ENCODE data around the gene LGALS9B. TPM values are rescaled to one million over a fixed set of nuclear protein-coding genes. Genes with fewer than 3 reads are reported as not detected.
"Not testable (repeated sequence)": the region's sequence is repeated elsewhere in the genome, so short reads cannot be mapped to it uniquely, and the experiment has no call there.

The LGALS9B gene
- total RNA-seq, 1 experiment from 2014 or later = 0.20 TPM

DNA sequence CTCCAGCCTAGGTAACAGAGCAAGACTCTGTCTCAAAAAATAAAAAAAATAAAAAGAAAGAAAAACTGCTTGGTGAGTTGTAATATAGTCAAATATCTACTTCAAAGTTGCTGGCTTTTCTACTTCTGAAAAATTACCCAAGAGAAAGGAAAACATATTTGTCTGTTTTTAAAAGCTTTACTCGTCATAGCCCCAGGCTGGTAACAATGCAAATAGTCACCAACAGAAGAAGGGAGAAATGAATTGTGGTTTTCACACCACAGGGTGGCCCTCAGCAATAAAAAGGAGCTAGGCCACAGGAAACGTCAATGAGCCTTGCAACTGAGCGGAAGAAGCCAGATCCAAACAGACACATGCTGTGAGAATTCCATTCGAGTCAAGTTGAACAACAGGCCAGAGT is 1.8 kb upstream of the LGALS9B start:
- H3K9me2 ChIP-seq (ENCODE audit: insufficient read depth); H3K4me3 ChIP-seq (replicated peaks in 1 of 2; ENCODE audit: low read depth in 1 of 2, low read length in 2 of 2); H3K36me3 ChIP-seq (ENCODE audit: control insufficient read depth in 1 of 2, insufficient read depth in 2 of 2, low read length in 2 of 2); CTCF ChIA-PET; H3K4me2 ChIP-seq (ENCODE audit: low read length); POLR2A ChIA-PET; H3K79me2 ChIP-seq (ENCODE audit: insufficient read depth, low read length); H3K9ac ChIP-seq (ENCODE audit: low read length); RAD21 ChIA-PET (ENCODE audit: low non-redundant PET in 1 of 2, low total read pairs in 2 of 2, uncharacterized antibody in 2 of 2, unreplicated experiment in 2 of 2); intact Hi-C loops (cut with micrococcal nuclease); H2AFZ ChIP-seq (ENCODE audit: low read depth, low read length, poor library complexity, severe bottlenecking); H3K27ac ChIP-seq (ENCODE audit: low read depth, low read length); H3K4me1 ChIP-seq (ENCODE audit: control insufficient read depth in 1 of 2, insufficient read depth in 2 of 2, low read length in 2 of 2); H3K9me3 ChIP-seq (ENCODE audit: control insufficient read depth in 1 of 2, insufficient read depth in 1 of 2, low read depth in 1 of 2, low read length in 2 of 2); BruUV-seq (replicated peaks); H4K20me1 ChIP-seq (ENCODE audit: insufficient read depth); DNase-seq (ENCODE audit: low read depth, low spot score); H3K27me3 ChIP-seq (ENCODE audit: insufficient read depth, low read length): not testable (repeated sequence)
- ATAC-seq = peak; percentile 74

DNA sequence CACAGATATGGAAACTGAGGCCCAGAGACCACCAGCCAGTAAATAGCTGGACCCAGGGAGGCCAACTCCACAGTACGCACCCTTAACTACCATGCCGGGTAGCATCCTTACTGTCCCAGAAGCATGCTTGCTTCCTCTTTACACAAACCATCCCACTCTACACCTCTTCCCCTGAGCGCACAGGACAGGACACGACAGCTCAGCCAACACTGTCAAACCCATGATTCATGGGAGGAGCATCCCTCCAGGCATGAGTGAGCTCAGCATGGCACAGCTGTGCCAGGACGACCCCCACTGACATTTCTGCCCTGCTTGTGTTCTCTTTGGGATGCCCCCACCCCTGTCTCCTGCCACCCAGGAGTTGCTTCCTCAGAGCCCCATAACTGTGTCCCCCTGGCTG is 340 bp downstream of the LGALS9B start:
- H3K9ac ChIP-seq (ENCODE audit: low read length); POLR2A ChIA-PET; H3K9me2 ChIP-seq (ENCODE audit: insufficient read depth); H3K4me1 ChIP-seq (ENCODE audit: control insufficient read depth in 1 of 2, insufficient read depth in 2 of 2, low read length in 2 of 2); H3K36me3 ChIP-seq (ENCODE audit: control insufficient read depth in 1 of 2, insufficient read depth in 2 of 2, low read length in 2 of 2); H3K27me3 ChIP-seq (ENCODE audit: insufficient read depth, low read length); intact Hi-C loops (cut with micrococcal nuclease); H4K20me1 ChIP-seq (ENCODE audit: insufficient read depth); ATAC-seq; DNase-seq (ENCODE audit: low read depth, low spot score); H3K79me2 ChIP-seq (ENCODE audit: insufficient read depth, low read length); BruUV-seq (replicated peaks); H2AFZ ChIP-seq (ENCODE audit: low read depth, low read length, poor library complexity, severe bottlenecking); H3K4me2 ChIP-seq (ENCODE audit: low read length); H3K9me3 ChIP-seq (ENCODE audit: control insufficient read depth in 1 of 2, insufficient read depth in 1 of 2, low read depth in 1 of 2, low read length in 2 of 2); H3K27ac ChIP-seq (ENCODE audit: low read depth, low read length); RAD21 ChIA-PET (ENCODE audit: low non-redundant PET in 1 of 2, low total read pairs in 2 of 2, uncharacterized antibody in 2 of 2, unreplicated experiment in 2 of 2); H3K4me3 ChIP-seq (replicated peaks in 1 of 2; ENCODE audit: low read depth in 1 of 2, low read length in 2 of 2); CTCF ChIA-PET: not testable (repeated sequence)

DNA sequence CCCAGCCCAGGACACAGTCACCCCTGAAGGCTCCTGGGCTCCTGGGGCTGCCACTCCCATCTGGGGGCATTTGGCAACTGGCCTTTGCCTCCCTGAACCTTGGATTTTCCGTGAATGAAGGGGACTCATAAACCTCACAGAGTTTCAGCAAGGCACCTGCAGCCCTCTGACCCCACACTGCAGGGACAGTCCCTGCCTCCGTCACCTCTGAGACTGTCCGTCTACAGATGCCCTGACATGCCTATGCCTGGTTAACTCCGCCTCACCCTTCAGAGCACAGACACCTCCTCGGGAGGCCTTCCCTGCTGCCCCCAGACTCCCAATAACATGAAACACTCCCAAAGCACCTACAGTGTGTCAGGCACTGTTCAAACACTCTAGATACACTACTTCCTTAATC is 786 bp downstream of the LGALS9B start:
- H3K27ac ChIP-seq (ENCODE audit: low read depth, low read length); H3K9me3 ChIP-seq (ENCODE audit: control insufficient read depth in 1 of 2, insufficient read depth in 1 of 2, low read depth in 1 of 2, low read length in 2 of 2); RAD21 ChIA-PET (ENCODE audit: low non-redundant PET in 1 of 2, low total read pairs in 2 of 2, uncharacterized antibody in 2 of 2, unreplicated experiment in 2 of 2); H3K9me2 ChIP-seq (ENCODE audit: insufficient read depth); H4K20me1 ChIP-seq (ENCODE audit: insufficient read depth); H3K79me2 ChIP-seq (ENCODE audit: insufficient read depth, low read length); H3K4me1 ChIP-seq (ENCODE audit: control insufficient read depth in 1 of 2, insufficient read depth in 2 of 2, low read length in 2 of 2); CTCF ChIA-PET; H3K4me3 ChIP-seq (replicated peaks in 1 of 2; ENCODE audit: low read depth in 1 of 2, low read length in 2 of 2); H3K4me2 ChIP-seq (ENCODE audit: low read length); H2AFZ ChIP-seq (ENCODE audit: low read depth, low read length, poor library complexity, severe bottlenecking); H3K9ac ChIP-seq (ENCODE audit: low read length); BruUV-seq (replicated peaks); DNase-seq (ENCODE audit: low read depth, low spot score); POLR2A ChIA-PET; intact Hi-C loops (cut with micrococcal nuclease); H3K27me3 ChIP-seq (ENCODE audit: insufficient read depth, low read length); ATAC-seq; H3K36me3 ChIP-seq (ENCODE audit: control insufficient read depth in 1 of 2, insufficient read depth in 2 of 2, low read length in 2 of 2): not testable (repeated sequence)

DNA sequence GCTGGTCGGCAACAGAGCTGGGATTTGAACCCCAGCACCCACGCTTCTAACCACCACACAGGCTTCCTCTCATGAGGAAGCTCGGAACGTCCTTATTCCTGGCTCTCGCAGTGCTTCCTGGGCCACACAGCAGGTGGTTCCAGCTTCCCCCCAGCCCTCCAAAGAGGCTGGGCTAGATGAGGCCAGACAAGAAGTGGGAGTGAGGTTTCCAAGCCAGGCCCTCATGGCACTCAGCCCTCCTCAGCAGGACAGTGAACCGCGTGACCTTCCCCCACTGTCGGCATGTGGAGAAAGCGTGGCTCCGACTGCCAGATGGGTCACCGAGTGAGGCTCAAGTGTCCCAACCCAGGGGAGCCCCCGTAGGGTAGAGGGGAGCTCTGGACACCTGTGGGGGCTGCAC is 1.8 kb downstream of the LGALS9B start:
- H3K27ac ChIP-seq (ENCODE audit: low read depth, low read length); H3K27me3 ChIP-seq (ENCODE audit: insufficient read depth, low read length); H3K4me3 ChIP-seq (replicated peaks in 1 of 2; ENCODE audit: low read depth in 1 of 2, low read length in 2 of 2); H3K9me3 ChIP-seq (ENCODE audit: control insufficient read depth in 1 of 2, insufficient read depth in 1 of 2, low read depth in 1 of 2, low read length in 2 of 2); BruUV-seq (replicated peaks); H3K79me2 ChIP-seq (ENCODE audit: insufficient read depth, low read length); intact Hi-C loops (cut with micrococcal nuclease); H2AFZ ChIP-seq (ENCODE audit: low read depth, low read length, poor library complexity, severe bottlenecking); ATAC-seq; H4K20me1 ChIP-seq (ENCODE audit: insufficient read depth); POLR2A ChIA-PET; CTCF ChIA-PET; DNase-seq (ENCODE audit: low read depth, low spot score); H3K4me2 ChIP-seq (ENCODE audit: low read length); H3K9ac ChIP-seq (ENCODE audit: low read length); RAD21 ChIA-PET (ENCODE audit: low non-redundant PET in 1 of 2, low total read pairs in 2 of 2, uncharacterized antibody in 2 of 2, unreplicated experiment in 2 of 2); H3K4me1 ChIP-seq (ENCODE audit: control insufficient read depth in 1 of 2, insufficient read depth in 2 of 2, low read length in 2 of 2); H3K9me2 ChIP-seq (ENCODE audit: insufficient read depth); H3K36me3 ChIP-seq (ENCODE audit: control insufficient read depth in 1 of 2, insufficient read depth in 2 of 2, low read length in 2 of 2): not testable (repeated sequence)

DNA sequence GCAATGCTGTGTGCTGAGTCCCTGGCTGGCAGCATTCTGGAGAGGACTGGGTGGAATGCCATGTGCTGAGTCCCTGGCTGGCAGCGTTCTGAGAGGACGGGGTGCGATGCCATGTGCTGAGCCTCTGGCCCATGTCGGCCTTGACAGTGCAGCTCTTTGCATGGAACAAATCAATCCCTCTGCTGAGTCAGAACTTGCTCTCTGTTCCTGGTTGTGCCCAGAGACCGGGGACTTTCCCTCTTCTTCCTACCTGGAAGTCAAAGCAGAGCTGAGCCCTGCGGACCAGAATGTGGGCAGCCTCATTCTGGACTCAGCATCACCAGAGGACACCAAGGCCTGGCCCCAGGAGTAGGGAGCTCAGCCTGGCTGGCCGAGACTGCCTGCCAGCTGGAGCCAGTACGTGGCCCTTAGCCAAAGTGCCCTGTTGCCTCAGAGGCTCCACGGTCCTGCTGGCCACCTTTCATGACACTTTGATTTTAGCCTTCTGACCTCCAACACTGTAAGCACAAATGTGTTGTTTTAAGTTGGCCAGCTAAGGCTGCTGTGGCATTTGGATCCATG is 2.4 kb downstream of the LGALS9B start:
- DNase-seq (ENCODE audit: low read depth, low spot score); H3K9me3 ChIP-seq (ENCODE audit: control insufficient read depth in 1 of 2, insufficient read depth in 1 of 2, low read depth in 1 of 2, low read length in 2 of 2); ATAC-seq; RAD21 ChIA-PET (ENCODE audit: low non-redundant PET in 1 of 2, low total read pairs in 2 of 2, uncharacterized antibody in 2 of 2, unreplicated experiment in 2 of 2); H3K4me3 ChIP-seq (replicated peaks in 1 of 2; ENCODE audit: low read depth in 1 of 2, low read length in 2 of 2); BruUV-seq (replicated peaks); H3K9ac ChIP-seq (ENCODE audit: low read length); H3K79me2 ChIP-seq (ENCODE audit: insufficient read depth, low read length); POLR2A ChIA-PET; H3K9me2 ChIP-seq (ENCODE audit: insufficient read depth); H3K27ac ChIP-seq (ENCODE audit: low read depth, low read length); H4K20me1 ChIP-seq (ENCODE audit: insufficient read depth); H2AFZ ChIP-seq (ENCODE audit: low read depth, low read length, poor library complexity, severe bottlenecking); CTCF ChIA-PET; intact Hi-C loops (cut with micrococcal nuclease); H3K27me3 ChIP-seq (ENCODE audit: insufficient read depth, low read length); H3K36me3 ChIP-seq (ENCODE audit: control insufficient read depth in 1 of 2, insufficient read depth in 2 of 2, low read length in 2 of 2); H3K4me2 ChIP-seq (ENCODE audit: low read length); H3K4me1 ChIP-seq (ENCODE audit: control insufficient read depth in 1 of 2, insufficient read depth in 2 of 2, low read length in 2 of 2): not testable (repeated sequence)

Measured in HCT116 (cell line).